HepG2 (cell line): ENCODE measurements around the gene FUT1. TPM values are rescaled to one million over a fixed set of nuclear protein-coding genes. Genes with fewer than 3 reads are reported as not detected.

Source experiments
- AKAP8 ChIP-seq: sonication (generic); formaldehyde crosslinking; IDR thresholded peaks from 2 replicates; pipeline ENCODE4 v1.5.1; 2020; ENCODE audit warnings: mild to moderate bottlenecking, missing genetic modification reagents
- EED ChIP-seq: sonication (generic); formaldehyde crosslinking; IDR thresholded peaks from 2 replicates; pipeline ENCODE4 v1.5.0; 2020; ENCODE audit warnings: mild to moderate bottlenecking, missing genetic modification reagents
- IKZF5 ChIP-seq: IDR thresholded peaks from 2 replicates; pipeline ENCODE4 v1.6.1; 2018; ENCODE audit warnings: missing genetic modification reagents, mild to moderate bottlenecking, missing compliant biosample characterization
- MAF1 ChIP-seq: sonication (generic); formaldehyde crosslinking; IDR thresholded peaks from 2 replicates; pipeline ENCODE4 v1.5.0; 2020; ENCODE audit warnings: missing genetic modification reagents, borderline replicate concordance
- MAFK ChIP-seq, 2 experiments: IDR thresholded peaks in 1 of 2; conservative IDR thresholded peaks in 1 of 2; 2 replicates each; pipeline ENCODE4 v1.6.1; 2011; ENCODE audit warnings: improper control_type of control experiment in 2 of 2, low read length in 2 of 2
- MTA1 ChIP-seq: sonication (generic); formaldehyde crosslinking; IDR thresholded peaks from 2 replicates; pipeline ENCODE4 v1.4.0; 2020; ENCODE audit warnings: missing genetic modification reagents, mild to moderate bottlenecking, borderline replicate concordance
- NFRKB ChIP-seq: fragments of 450-650 bp; IDR thresholded peaks from 2 replicates; pipeline ENCODE4 v1.6.1; 2017
- NR3C1 ChIP-seq: sonication (generic); formaldehyde crosslinking; IDR thresholded peaks from 2 replicates; pipeline ENCODE4 v1.4.0; 2020; ENCODE audit warnings: missing genetic modification reagents
- RAD21 ChIP-seq: fragments of 450-650 bp; formaldehyde crosslinking; IDR thresholded peaks from 2 replicates; pipeline ENCODE4 v1.5.0; 2020; ENCODE audit warnings: mild to moderate bottlenecking
- REPIN1 ChIP-seq: sonication (generic); formaldehyde crosslinking; IDR thresholded peaks from 2 replicates; pipeline ENCODE4 v1.8.0; 2022; ENCODE audit warnings: missing genetic modification reagents, low read depth, mild to moderate bottlenecking, borderline replicate concordance
- RORA ChIP-seq: sonication (generic); formaldehyde crosslinking; IDR thresholded peaks from 2 replicates; pipeline ENCODE4 v1.5.0; 2020; ENCODE audit warnings: mild to moderate bottlenecking, missing genetic modification reagents, moderate library complexity
- SIN3A ChIP-seq: IDR thresholded peaks from 2 replicates; pipeline ENCODE4 v1.6.1; 2011; ENCODE audit warnings: low read depth, mild to moderate bottlenecking, control low read depth, low read length, borderline replicate concordance
- SNAI1 ChIP-seq: sonication (generic); formaldehyde crosslinking; IDR thresholded peaks from 2 replicates; pipeline ENCODE4 v1.5.0; 2020; ENCODE audit warnings: mild to moderate bottlenecking, missing genetic modification reagents, borderline replicate concordance
- TFAP4 ChIP-seq: sonication (generic); IDR thresholded peaks from 2 replicates; pipeline ENCODE4 v1.6.1; 2016; ENCODE audit warnings: low read depth, borderline replicate concordance
- WIZ ChIP-seq: sonication (generic); formaldehyde crosslinking; IDR thresholded peaks from 2 replicates; pipeline ENCODE4 v1.5.1; 2020; ENCODE audit warnings: mild to moderate bottlenecking, missing genetic modification reagents
- ZNF562 ChIP-seq: sonication (generic); formaldehyde crosslinking; IDR thresholded peaks from 2 replicates; pipeline ENCODE4 v1.8.0; 2022; ENCODE audit warnings: missing genetic modification reagents, borderline replicate concordance
- ZNF598 ChIP-seq: sonication (generic); formaldehyde crosslinking; IDR thresholded peaks from 2 replicates; pipeline ENCODE4 v1.5.1; 2020; ENCODE audit warnings: mild to moderate bottlenecking, missing genetic modification reagents, borderline replicate concordance
- ZNF639 ChIP-seq: conservative IDR thresholded peaks from 2 replicates; pipeline ENCODE4 v1.6.1; 2018; ENCODE audit warnings: missing genetic modification reagents
- ZNF7 ChIP-seq: IDR thresholded peaks from 2 replicates; pipeline ENCODE4 v1.6.1; 2016; ENCODE audit warnings: missing biosample characterization, missing genetic modification reagents
- ZNF737 ChIP-seq: sonication (generic); formaldehyde crosslinking; IDR thresholded peaks from 2 replicates; pipeline ENCODE4 v1.5.0; 2020; ENCODE audit warnings: missing genetic modification reagents, mild to moderate bottlenecking, borderline replicate concordance
- ZNF792 ChIP-seq: IDR thresholded peaks from 2 replicates; pipeline ENCODE4 v1.6.1; 2016
- polyA plus RNA-seq, 8 experiments: library from polyadenylated mRNA; depleted of rRNA in 3 of 8; stranded (reverse) in 7 of 8; unstranded in 1 of 8; fragments of >200 nt; fragmentation: Illumina TruSeq in 4 of 8; extraction: Trizol in 4 of 8; gene quantifications; 2 replicates each; pipeline versions ENCODE4 v1.2.1 to v1.2.3, GENCODE V29; 2011 to 2016; ENCODE audit warnings: low read depth in 4 of 8, missing spikeins in 1 of 8, mixed read lengths in 1 of 8; ENCODE audit not compliant: insufficient read depth in 1 of 8
- total RNA-seq, 5 experiments: library from RNA; depleted of rRNA; stranded (reverse); fragments of >200 nt; fragmentation: Illumina TruSeq; extraction: Trizol; gene quantifications; 2 replicates each; pipeline ENCODE4 v1.2.3, GENCODE V29; 2016; ENCODE audit warnings: low read depth in 1 of 5
- TF ChIP-seq, protein P1 (sequence below): sonication (generic); formaldehyde crosslinking; IDR thresholded peaks from 2 replicates; pipeline ENCODE4 v1.5.0; 2020; ENCODE audit warnings: mild to moderate bottlenecking, missing genetic modification reagents
- TF ChIP-seq, protein P2 (sequence below): sonication (generic); formaldehyde crosslinking; IDR thresholded peaks from 2 replicates; pipeline ENCODE4 v1.5.1; 2020; ENCODE audit warnings: mild to moderate bottlenecking, missing genetic modification reagents
- TF ChIP-seq, protein P3 (sequence below): sonication (generic); formaldehyde crosslinking; IDR thresholded peaks from 2 replicates; pipeline ENCODE4 v1.4.0; 2020; ENCODE audit warnings: missing genetic modification reagents

FUT1 gene
- total and polyA plus RNA-seq, 2 of the 13 experiments (the other 11 are each of a cell fraction or from before 2014, with no cell fraction given), result 0.07 to 1.1 TPM

GRCh38 chr19:48772503-48772953 is 20.1 kb upstream of the FUT1 start (continued):
- TF ChIP-seq IKZF5, result peak; percentile 23; the same call in 1 of the 2 replicates
- no peak for TF ChIP-seq ZNF7 (CRISPR knock-in tag)
- TF ChIP-seq REPIN1 (CRISPR knock-in tag), result peak; percentile 34; the same call in 1 of the 2 replicates
- no peak for TF ChIP-seq ZNF598 (CRISPR knock-in tag)
- TF ChIP-seq ZNF562 (CRISPR knock-in tag), result no peak
- TF ChIP-seq MTA1 (CRISPR knock-in tag), result no peak
- no peak for TF ChIP-seq EED
- no peak for TF ChIP-seq TFAP4
- TF ChIP-seq NFRKB, result no peak
- TF ChIP-seq AKAP8 (CRISPR knock-in tag), result no peak
- TF ChIP-seq MAF1, result no peak
- TF ChIP-seq RORA (CRISPR knock-in tag), result no peak
- no peak for TF ChIP-seq RAD21 (CRISPR knock-in tag)
- TF ChIP-seq WIZ (CRISPR knock-in tag), result no peak
- TF ChIP-seq, protein P1, sequence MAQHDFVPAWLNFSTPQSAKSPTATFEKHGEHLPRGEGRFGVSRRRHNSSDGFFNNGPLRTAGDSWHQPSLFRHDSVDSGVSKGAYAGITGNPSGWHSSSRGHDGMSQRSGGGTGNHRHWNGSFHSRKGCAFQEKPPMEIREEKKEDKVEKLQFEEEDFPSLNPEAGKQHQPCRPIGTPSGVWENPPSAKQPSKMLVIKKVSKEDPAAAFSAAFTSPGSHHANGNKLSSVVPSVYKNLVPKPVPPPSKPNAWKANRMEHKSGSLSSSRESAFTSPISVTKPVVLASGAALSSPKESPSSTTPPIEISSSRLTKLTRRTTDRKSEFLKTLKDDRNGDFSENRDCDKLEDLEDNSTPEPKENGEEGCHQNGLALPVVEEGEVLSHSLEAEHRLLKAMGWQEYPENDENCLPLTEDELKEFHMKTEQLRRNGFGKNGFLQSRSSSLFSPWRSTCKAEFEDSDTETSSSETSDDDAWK (CRISPR knock-in tag), result no peak
- no peak for TF ChIP-seq ZNF639 (CRISPR knock-in tag)
- TF ChIP-seq, protein P2, sequence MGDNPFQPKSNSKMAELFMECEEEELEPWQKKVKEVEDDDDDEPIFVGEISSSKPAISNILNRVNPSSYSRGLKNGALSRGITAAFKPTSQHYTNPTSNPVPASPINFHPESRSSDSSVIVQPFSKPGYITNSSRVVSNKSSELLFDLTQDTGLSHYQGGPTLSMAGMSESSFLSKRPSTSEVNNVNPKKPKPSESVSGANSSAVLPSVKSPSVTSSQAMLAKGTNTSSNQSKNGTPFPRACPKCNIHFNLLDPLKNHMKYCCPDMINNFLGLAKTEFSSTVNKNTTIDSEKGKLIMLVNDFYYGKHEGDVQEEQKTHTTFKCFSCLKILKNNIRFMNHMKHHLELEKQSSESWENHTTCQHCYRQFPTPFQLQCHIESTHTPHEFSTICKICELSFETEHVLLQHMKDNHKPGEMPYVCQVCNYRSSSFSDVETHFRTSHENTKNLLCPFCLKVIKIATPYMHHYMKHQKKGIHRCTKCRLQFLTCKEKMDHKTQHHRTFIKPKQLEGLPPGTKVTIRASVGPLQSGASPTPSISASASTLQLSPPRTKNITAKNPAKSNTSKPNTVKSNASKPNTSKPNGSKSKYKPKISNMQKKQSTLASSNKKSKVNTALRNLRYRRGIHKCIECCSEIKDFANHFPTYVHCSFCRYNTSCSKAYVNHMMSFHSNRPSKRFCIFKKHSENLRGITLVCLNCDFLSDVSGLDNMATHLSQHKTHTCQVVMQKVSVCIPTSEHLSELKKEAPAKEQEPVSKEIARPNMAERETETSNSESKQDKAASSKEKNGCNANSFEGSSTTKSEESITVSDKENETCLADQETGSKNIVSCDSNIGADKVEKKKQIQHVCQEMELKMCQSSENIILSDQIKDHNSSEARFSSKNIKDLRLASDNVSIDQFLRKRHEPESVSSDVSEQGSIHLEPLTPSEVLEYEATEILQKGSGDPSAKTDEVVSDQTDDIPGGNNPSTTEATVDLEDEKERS (CRISPR knock-in tag), result no peak; the same call in 1 of the 2 replicates
- no peak for TF ChIP-seq NR3C1 (CRISPR knock-in tag)
- TF ChIP-seq, protein P3, sequence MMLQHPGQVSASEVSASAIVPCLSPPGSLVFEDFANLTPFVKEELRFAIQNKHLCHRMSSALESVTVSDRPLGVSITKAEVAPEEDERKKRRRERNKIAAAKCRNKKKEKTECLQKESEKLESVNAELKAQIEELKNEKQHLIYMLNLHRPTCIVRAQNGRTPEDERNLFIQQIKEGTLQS (CRISPR knock-in tag), result no peak
- no peak for TF ChIP-seq ZNF737 (CRISPR knock-in tag)
- TF ChIP-seq ZNF792 (CRISPR knock-in tag), result no peak
- TF ChIP-seq MAFK (conservative IDR thresholded peaks at IDR 0.05 in 1 of 2, IDR thresholded peaks at IDR 0.05 in 1 of 2; ENCODE audit: low read length in 2 of 2), result no peak
- no peak for TF ChIP-seq SNAI1 (CRISPR knock-in tag)
- no peak for TF ChIP-seq SIN3A
